HG03097 (cell line): ENCODE measurements around the gene SEPTIN10.

Experiments used
- ATAC-seq: cut with Tn5 transposase; IDR thresholded peaks from one replicate; pipeline ENCODE4 v1.9.1; 2021; ENCODE audit not compliant: unreplicated experiment, low FRiP score

SEPTIN10 gene

GRCh38 chr2:109526442-109526970, 87.3 kb downstream of the SEPTIN10 start:
- ATAC-seq, result no peak

GRCh38 chr2:109525836-109526235, 87.9 kb downstream of the SEPTIN10 start:
- ATAC-seq, result no peak

- ATAC-seq, result no peak
These were observed 90.0 kb downstream of the SEPTIN10 start for GRCh38 chr2:109523536-109524361.

- ATAC-seq, result no peak
These were observed 90.6 kb downstream of the SEPTIN10 start for GRCh38 chr2:109523121-109523520.

GRCh38 chr2:109522063-109522374, 91.7 kb downstream of the SEPTIN10 start:
- ATAC-seq, result no peak

- ATAC-seq, result no peak
These were observed 92.3 kb downstream of the SEPTIN10 start for GRCh38 chr2:109521233-109522062.

GRCh38 chr2:109519513-109519912, 94.3 kb downstream of the SEPTIN10 start:
- ATAC-seq, result no peak

- no peak for ATAC-seq
These were observed 96.5 kb downstream of the SEPTIN10 start for GRCh38 chr2:109517118-109517889.

GRCh38 chr2:109516445-109517117, 97.2 kb downstream of the SEPTIN10 start:
- no peak for ATAC-seq

GRCh38 chr2:109514857-109515256, 98.9 kb downstream of the SEPTIN10 start:
- no peak for ATAC-seq

GRCh38 chr2:109513749-109514588, 99.8 kb downstream of the SEPTIN10 start:
- ATAC-seq, result peak; percentile 59

- no peak for ATAC-seq
These were observed 100.5 kb downstream of the SEPTIN10 start for GRCh38 chr2:109513230-109513629.

- ATAC-seq, result no peak
These were observed 101.7 kb downstream of the SEPTIN10 start for GRCh38 chr2:109512076-109512475.

- ATAC-seq, result no peak
These were observed 102.6 kb downstream of the SEPTIN10 start for GRCh38 chr2:109511168-109511567.

- no peak for ATAC-seq
These were observed 103.4 kb downstream of the SEPTIN10 start for GRCh38 chr2:109510136-109511028.

- ATAC-seq, result no peak
These were observed 105.2 kb downstream of the SEPTIN10 start for GRCh38 chr2:109508556-109508955.

- no peak for ATAC-seq
These were observed 105.9 kb downstream of the SEPTIN10 start for GRCh38 chr2:109507828-109508227.

- no peak for ATAC-seq
These were observed 106.5 kb downstream of the SEPTIN10 start for GRCh38 chr2:109507217-109507616.
